Bronchial epithelial cell (primary cell): ENCODE results near the gene DUSP18. TPM values are rescaled to one million over a fixed set of nuclear protein-coding genes. Genes with fewer than 3 reads are reported as not detected.
"Not testable (repeated sequence)": the region's sequence is repeated elsewhere in the genome, so short reads cannot be mapped to it uniquely, and the experiment has no call there.

ENCODE experiments used
- DNase-seq: peaks from one replicate; pipeline ENCODE4 v3.0.0-alpha.2; 2010; ENCODE audit warnings: low read depth
- FAIRE-seq: peaks from 2 replicates; lab custom pipeline; 2011; peaks lifted over from hg19 to GRCh38; lab: Jason Lieb, UNC
- H3K27me3 ChIP-seq: 2 replicates; pipeline ENCODE4 v1.5.1; 2011; ENCODE audit warnings: low read length; ENCODE audit not compliant: control insufficient read depth, insufficient read depth
- H3K36me3 ChIP-seq: 2 replicates; pipeline ENCODE4 v1.5.1; 2011; ENCODE audit warnings: low read length; ENCODE audit not compliant: control insufficient read depth, insufficient read depth
- H3K4me3 ChIP-seq: 2 replicates; pipeline ENCODE4 v1.5.1; 2011; ENCODE audit warnings: mild to moderate bottlenecking, low read depth, low read length, control low read depth
- total RNA-seq: library from RNA; depleted of rRNA; stranded (reverse); fragments of >200 nt; gene quantifications from 2 replicates; pipeline ENCODE4 v1.2.1, GENCODE V29; 2014
- TF ChIP-seq, protein P1 (sequence below): IDR thresholded peaks from 2 replicates; pipeline ENCODE4 v1.5.1; 2011; ENCODE audit warnings: mild to moderate bottlenecking, moderate library complexity, low read length, control low read depth, inconsistent platforms; ENCODE audit not compliant: insufficient read depth, severe bottlenecking

DUSP18 gene
- total RNA-seq: 5.3 and 11.3 TPM in 2 replicates

DNA sequence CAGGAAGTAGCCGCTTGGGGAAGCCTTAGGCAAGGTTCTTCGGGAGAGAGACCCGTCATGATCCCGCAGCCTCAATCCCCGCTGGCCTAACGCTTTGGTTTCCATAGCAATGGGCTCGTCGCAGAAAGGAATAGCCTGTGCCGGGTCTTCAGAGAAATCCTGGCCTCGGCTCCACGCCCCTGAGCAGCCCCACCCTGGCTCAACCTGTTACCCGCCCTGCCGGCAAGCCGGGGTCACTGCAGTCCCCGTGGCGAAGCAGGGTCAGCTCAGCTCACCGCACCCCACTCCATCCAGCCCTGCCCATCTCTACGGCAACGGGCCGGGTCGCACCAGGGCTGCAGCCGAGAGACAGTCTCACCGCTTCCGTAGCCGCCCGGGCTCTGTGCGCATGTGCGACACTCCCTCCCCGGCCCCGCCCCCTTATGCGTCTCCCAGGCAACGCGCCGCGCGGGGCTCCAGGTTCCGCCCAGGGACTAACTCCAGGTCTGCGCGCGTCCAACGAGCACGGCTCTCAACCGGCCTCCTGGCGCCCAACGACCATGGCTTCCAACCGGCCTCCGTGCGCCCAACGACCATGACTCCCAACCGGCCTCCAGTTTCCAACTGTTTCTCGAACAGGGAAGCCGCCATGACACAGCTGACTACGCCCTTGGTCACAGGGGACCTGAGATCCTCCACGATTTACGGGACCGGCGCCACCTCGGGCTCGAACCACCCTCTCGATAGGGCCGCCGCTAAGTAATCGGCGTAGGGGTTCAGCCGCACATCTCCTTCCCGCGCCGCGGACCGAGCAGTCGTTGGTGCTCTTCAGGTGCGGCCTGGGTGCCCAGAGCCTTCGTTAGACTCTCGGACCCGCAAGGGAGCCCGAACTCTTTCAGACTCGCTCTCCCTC, at the start of gene DUSP18:
DUSP18 (minus strand) TSS at position 382 of the 892 bp plus-strand sequence. CDS start 3,872 bp downstream, outside the sequence.
- TF ChIP-seq, protein P1, sequence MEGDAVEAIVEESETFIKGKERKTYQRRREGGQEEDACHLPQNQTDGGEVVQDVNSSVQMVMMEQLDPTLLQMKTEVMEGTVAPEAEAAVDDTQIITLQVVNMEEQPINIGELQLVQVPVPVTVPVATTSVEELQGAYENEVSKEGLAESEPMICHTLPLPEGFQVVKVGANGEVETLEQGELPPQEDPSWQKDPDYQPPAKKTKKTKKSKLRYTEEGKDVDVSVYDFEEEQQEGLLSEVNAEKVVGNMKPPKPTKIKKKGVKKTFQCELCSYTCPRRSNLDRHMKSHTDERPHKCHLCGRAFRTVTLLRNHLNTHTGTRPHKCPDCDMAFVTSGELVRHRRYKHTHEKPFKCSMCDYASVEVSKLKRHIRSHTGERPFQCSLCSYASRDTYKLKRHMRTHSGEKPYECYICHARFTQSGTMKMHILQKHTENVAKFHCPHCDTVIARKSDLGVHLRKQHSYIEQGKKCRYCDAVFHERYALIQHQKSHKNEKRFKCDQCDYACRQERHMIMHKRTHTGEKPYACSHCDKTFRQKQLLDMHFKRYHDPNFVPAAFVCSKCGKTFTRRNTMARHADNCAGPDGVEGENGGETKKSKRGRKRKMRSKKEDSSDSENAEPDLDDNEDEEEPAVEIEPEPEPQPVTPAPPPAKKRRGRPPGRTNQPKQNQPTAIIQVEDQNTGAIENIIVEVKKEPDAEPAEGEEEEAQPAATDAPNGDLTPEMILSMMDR: peak; percentile 47
- Histone ChIP-seq H3K4me3 (peak within 1 kb of the TSS; percentile 70), H3K36me3 (peaks cover 1% of the 10 kb centered on the region), H3K27me3 (no peaks in the 10 kb centered on the region)
- DNase-seq (peak; percentile 69), FAIRE-seq (no peak)

DNA sequence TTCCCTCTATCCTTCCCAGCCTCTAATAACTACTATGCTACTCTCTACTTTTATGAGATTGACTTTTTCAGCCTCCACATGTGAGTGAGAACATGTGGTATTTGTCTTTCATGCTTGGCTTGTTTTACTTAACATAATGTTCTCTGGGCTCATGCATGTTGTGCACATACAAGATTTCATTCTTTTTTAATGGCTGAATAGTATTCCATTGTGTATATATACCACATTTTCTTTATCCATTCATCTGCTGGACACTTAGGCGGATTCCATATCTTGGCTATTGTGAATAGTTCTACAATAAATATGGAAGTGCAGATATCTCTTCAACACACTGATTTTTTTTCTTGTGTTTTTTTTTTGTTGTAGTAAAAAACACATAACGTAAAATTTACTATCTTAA, 46.4 kb upstream of the DUSP18 start:
- Histone ChIP-seq H3K36me3 (no peaks in the 10 kb centered on the region), H3K4me3 (no peak overlapping the region), H3K27me3 (no peaks in the 10 kb centered on the region)
- DNase-seq (no peak), FAIRE-seq (no peak)
- TF ChIP-seq, protein P1: no peak

DNA sequence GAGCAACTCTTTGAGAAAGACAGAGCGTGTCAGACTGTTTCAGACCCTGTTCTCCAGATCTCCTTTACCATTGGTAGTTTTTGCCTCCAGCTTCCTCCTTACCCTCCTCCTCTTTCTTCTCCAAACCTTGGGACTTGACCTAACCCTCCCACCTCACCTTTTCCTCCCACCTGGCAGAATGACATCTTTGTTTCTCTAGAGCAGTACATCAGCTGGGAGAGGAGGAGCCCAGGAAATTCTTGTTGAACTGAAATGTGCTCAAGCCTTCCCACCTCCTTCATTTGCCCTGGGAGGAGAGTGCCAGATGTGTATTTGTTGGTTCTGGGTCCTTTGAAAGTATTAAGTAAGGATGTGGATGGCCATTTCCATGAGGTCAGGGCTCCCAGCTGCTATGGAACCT, 44.4 kb upstream of the DUSP18 start:
- Histone ChIP-seq H3K4me3 (no peak overlapping the region), H3K36me3 (no peaks in the 10 kb centered on the region), H3K27me3 (no peaks in the 10 kb centered on the region)
- TF ChIP-seq, protein P1: no peak
- FAIRE-seq (no peak), DNase-seq (no peak)

- peak; percentile 81 for DNase-seq
- H3K27me3 ChIP-seq, FAIRE-seq, H3K4me3 ChIP-seq, H3K36me3 ChIP-seq: not testable (repeated sequence)
Observed at GRCh38 chr22:30709980-30710379, 42.3 kb upstream of the DUSP18 start.

GRCh38 chr22:30705710-30706651, 38.3 kb upstream of the DUSP18 start:
- FAIRE-seq: peak; percentile 80
- Histone ChIP-seq H3K36me3 (no peaks in the 10 kb centered on the region), H3K27me3 (no peaks in the 10 kb centered on the region), H3K4me3 (no peak overlapping the region)
- TF ChIP-seq, protein P1: no peak
- DNase-seq: peak; percentile 12

- H3K4me3 ChIP-seq: no peak overlapping the region
- no peak for DNase-seq
Observed at GRCh38 chr22:30704978-30705377, 37.3 kb upstream of the DUSP18 start.

More at GRCh38 chr22:30704978-30705377, 37.3 kb upstream of the DUSP18 start:
- no peaks in the 10 kb centered on the region for H3K36me3 ChIP-seq
- FAIRE-seq: peak; percentile 32
- H3K27me3 ChIP-seq: no peaks in the 10 kb centered on the region
- TF ChIP-seq, protein P1: no peak
